PC-9 (cell line): ENCODE results near the gene OR6Q1. TPM values are rescaled to one million over a fixed set of nuclear protein-coding genes. Genes with fewer than 3 reads are reported as not detected.

Experiments used
- BruUV-seq: library from RNA; stranded (reverse); fragments of 400-500 nt; replicated peaks from 2 replicates; lab custom pipeline; 2021; lab: Mats Ljungman, UMichigan
- CTCF ChIA-PET: fragments of 300-600 bp; sonication (Branson Sonifier 250); formaldehyde crosslinking; loops from one replicate; lab custom pipeline; 2022; ENCODE audit warnings: antibody characterized with exemption; lab: Charles Lee
- POLR2A ChIA-PET: fragments of 300-600 bp; sonication (Branson Sonifier 250); formaldehyde crosslinking; loops from one replicate; lab custom pipeline; 2022; ENCODE audit warnings: antibody characterized with exemption; ENCODE audit not compliant: unreplicated experiment; lab: Charles Lee
- DNase-seq, 2 experiments: peaks; one replicate each; pipeline versions ENCODE4 v3.0.0 to v3.0.0-alpha.2; 2015 to 2022; ENCODE audit warnings: mixed read lengths in 1 of 2
- H2AFZ ChIP-seq: fragments of 200-600 bp; sonication (generic); 2 replicates; pipeline ENCODE4 v1.8.1; 2017; ENCODE audit warnings: antibody characterized with exemption
- H3F3A ChIP-seq: fragments of 200-600 bp; sonication (generic); 2 replicates; pipeline ENCODE4 v1.8.1; 2017; ENCODE audit warnings: antibody characterized with exemption, mild to moderate bottlenecking, low read depth; ENCODE audit not compliant: insufficient read depth
- H3K27ac ChIP-seq: fragments of 200-600 bp; sonication (generic); 2 replicates; pipeline ENCODE4 v1.6.1; 2016; ENCODE audit warnings: mixed run types
- H3K27me3 ChIP-seq: fragments of 200-600 bp; sonication (generic); 2 replicates; pipeline ENCODE4 v1.6.1; 2016; ENCODE audit warnings: low read depth, mixed run types; ENCODE audit not compliant: insufficient read depth
- H3K36me3 ChIP-seq: fragments of 200-600 bp; sonication (generic); 2 replicates; pipeline ENCODE4 v1.6.1; 2016; ENCODE audit warnings: low read depth, mixed run types
- H3K4me1 ChIP-seq: fragments of 200-600 bp; sonication (generic); replicated peaks from 2 replicates; pipeline ENCODE4 v1.6.1; 2016; ENCODE audit warnings: mixed run types; ENCODE audit not compliant: insufficient read depth
- H3K4me2 ChIP-seq: fragments of 200-600 bp; sonication (generic); 2 replicates; pipeline ENCODE4 v1.6.1; 2017; ENCODE audit warnings: mixed run types
- H3K4me3 ChIP-seq: fragments of 200-600 bp; sonication (generic); 2 replicates; pipeline ENCODE4 v1.6.1; 2016; ENCODE audit warnings: mixed run types
- H3K79me2 ChIP-seq: fragments of 200-600 bp; sonication (generic); 2 replicates; pipeline ENCODE4 v1.6.1; 2017; ENCODE audit warnings: low read depth, mixed run types
- H3K9me2 ChIP-seq: fragments of 200-600 bp; sonication (generic); 2 replicates; pipeline ENCODE4 v1.8.1; 2017; ENCODE audit warnings: mild to moderate bottlenecking; ENCODE audit not compliant: insufficient read depth
- H3K9me3 ChIP-seq: fragments of 200-600 bp; sonication (generic); 2 replicates; pipeline ENCODE4 v1.8.1; 2016; ENCODE audit warnings: low read depth; ENCODE audit not compliant: insufficient read depth
- H4K20me1 ChIP-seq: fragments of 200-600 bp; sonication (generic); 2 replicates; pipeline ENCODE4 v1.8.1; 2017; ENCODE audit not compliant: insufficient read depth
- CTCF ChIP-seq: fragments of 200-600 bp; sonication (generic); conservative IDR thresholded peaks from 2 replicates; pipeline ENCODE4 v1.6.1; 2017; ENCODE audit warnings: mixed run types, antibody characterized with exemption, mild to moderate bottlenecking, moderate library complexity
- EZH2 ChIP-seq: fragments of 200-600 bp; sonication (generic); IDR thresholded peaks from 2 replicates; pipeline ENCODE4 v1.8.0; 2017; ENCODE audit warnings: antibody characterized with exemption, low read depth
- intact Hi-C: fragments of 100-400 bp; cut with micrococcal nuclease; formaldehyde crosslinking; loops from one replicate; pipeline ENCODE4 v1.10.0; 2022; ENCODE audit not compliant: unreplicated experiment
- total RNA-seq: library from RNA; stranded (reverse); gene quantifications from 2 replicates; pipeline ENCODE4 v1.2.3, GENCODE V29; 2021

OR6Q1 gene
- total RNA-seq, 1 experiment from 2014 or later = not detected

- Histone ChIP-seq H3K27ac (no peak overlapping the region), H3K36me3 (no peaks in the 10 kb centered on the region), H3K9me3 (no peaks in the 10 kb centered on the region), H2AFZ (no peak overlapping the region), H3K4me1 (no peaks in the 10 kb centered on the region), H3K4me2 (no peak overlapping the region), H3K79me2 (no peaks in the 10 kb centered on the region), H3F3A (no peaks in the 10 kb centered on the region), H3K9me2 (no peaks in the 10 kb centered on the region), H4K20me1 (no peaks in the 10 kb centered on the region), H3K4me3 (no peak overlapping the region), H3K27me3 (peaks cover 6% of the 10 kb centered on the region; the same call in 1 of the 2 replicates)
- CTCF ChIA-PET = no interaction called here
- no TSS peak for BruUV-seq
- intact Hi-C loops = no loop called here
- TF ChIP-seq CTCF (no peak), EZH2 (no peak)
- no peak for DNase-seq
- POLR2A ChIA-PET = no interaction called here
Observed at GRCh38 chr11:58075781-58076180, 45.0 kb downstream of the OR6Q1 start.

Other genes with a start within 250 kb of the OR6Q1 start
- not detected in 2 replicates for gene OR9Q1, start 7.1 kb upstream of the OR6Q1 start, total RNA-seq
- gene OR9I1, start 94.6 kb downstream of the OR6Q1 start, total RNA-seq = not detected in 2 replicates
- not detected in 2 replicates for gene OR9Q2, start 158.1 kb downstream of the OR6Q1 start, total RNA-seq
- not detected in 2 replicates for gene OR1S2, start 173.2 kb downstream of the OR6Q1 start, total RNA-seq
- not detected in 2 replicates for gene OR1S1, start 181.8 kb downstream of the OR6Q1 start, total RNA-seq
- gene OR10Q1, start 198.0 kb downstream of the OR6Q1 start, total RNA-seq = not detected in 2 replicates
- gene OR10W1, start 237.3 kb downstream of the OR6Q1 start, total RNA-seq = not detected in 2 replicates